H1 (cell line): ENCODE data around the gene ITGB4. TPM values are rescaled to one million over a fixed set of nuclear protein-coding genes. Genes with fewer than 3 reads are reported as not detected.

Experiments used
- CTCF ChIA-PET: fragments of 300-600 bp; sonication (Branson Sonifier 250); formaldehyde crosslinking; loops from one replicate; lab custom pipeline; 2021; ENCODE audit not compliant: partially characterized antibody; lab: Charles Lee
- POLR2A ChIA-PET: fragments of 300-600 bp; sonication (Branson Sonifier 250); formaldehyde crosslinking; loops from one replicate; lab custom pipeline; 2021; ENCODE audit warnings: inconsistent platforms; ENCODE audit not compliant: partially characterized antibody; lab: Charles Lee
- DNase-seq, 2 experiments: peaks; one replicate each; pipeline versions ENCODE4 v3.0.0 to v3.0.0-alpha.2; 2010 to 2022; ENCODE audit warnings: low spot score in 2 of 2, low read depth in 1 of 2, mixed read lengths in 1 of 2
- FAIRE-seq: peaks from 2 replicates; lab custom pipeline; 2011; peaks lifted over from hg19 to GRCh38; lab: Jason Lieb, UNC
- H2AFZ ChIP-seq: 2 replicates; pipeline ENCODE4 v1.8.1; 2012; ENCODE audit warnings: low read length, inconsistent platforms
- H2AK5ac ChIP-seq: 2 replicates; pipeline ENCODE4 v1.6.1; 2013; ENCODE audit warnings: low read depth, low read length
- H2BK120ac ChIP-seq: replicated peaks from 2 replicates; pipeline ENCODE3; 2013; ENCODE audit warnings: low read depth, low read length, inconsistent platforms
- H2BK12ac ChIP-seq: 2 replicates; pipeline ENCODE4 v1.6.1; 2013; ENCODE audit warnings: low read depth, low read length
- H2BK15ac ChIP-seq: 2 replicates; pipeline ENCODE4 v1.6.1; 2013; ENCODE audit warnings: low read length
- H2BK20ac ChIP-seq: 2 replicates; pipeline ENCODE4 v1.6.1; 2013; ENCODE audit warnings: low read length
- H2BK5ac ChIP-seq: 2 replicates; pipeline ENCODE4 v1.6.1; 2013; ENCODE audit warnings: low read depth, low read length
- H3K14ac ChIP-seq: 2 replicates; pipeline ENCODE4 v1.6.1; 2013; ENCODE audit warnings: inconsistent platforms; ENCODE audit not compliant: insufficient read length
- H3K18ac ChIP-seq: 2 replicates; pipeline ENCODE4 v1.6.1; 2013; ENCODE audit warnings: low read length; ENCODE audit errors: extremely low read depth
- H3K23ac ChIP-seq: 2 replicates; pipeline ENCODE4 v1.6.1; 2013; ENCODE audit warnings: inconsistent platforms; ENCODE audit not compliant: insufficient read length
- H3K23me2 ChIP-seq: 2 replicates; pipeline ENCODE4 v1.6.1; 2013; ENCODE audit warnings: low read depth, low read length
- H3K27ac ChIP-seq: 2 replicates; pipeline ENCODE4 v1.6.1; 2011; ENCODE audit warnings: low read depth, low read length, inconsistent platforms
- H3K27me3 ChIP-seq, 4 experiments: replicated peaks in 1 of 4; 1 replicate in 1 of 4; 2 replicates in 3 of 4; pipeline versions ENCODE4 v1.6.1 to v1.8.1; 2011 to 2013; ENCODE audit warnings: low read length in 3 of 4, mild to moderate bottlenecking in 3 of 4, inconsistent platforms in 2 of 4, mixed read lengths in 2 of 4, moderate library complexity in 1 of 4; ENCODE audit not compliant: control insufficient read depth in 3 of 4, insufficient read depth in 3 of 4; ENCODE audit errors: extremely low read depth in 1 of 4
- H3K36me3 ChIP-seq, 4 experiments: 2 replicates each; pipeline versions ENCODE4 v1.6.1 to v1.8.1; 2011 to 2013; ENCODE audit warnings: mild to moderate bottlenecking in 4 of 4, low read length in 3 of 4, moderate library complexity in 2 of 4, control low read depth in 1 of 4, inconsistent platforms in 1 of 4; ENCODE audit not compliant: insufficient read depth in 4 of 4, control insufficient read depth in 2 of 4
- H3K4ac ChIP-seq: replicated peaks from 2 replicates; pipeline ENCODE3; 2013; ENCODE audit warnings: low read length, low read depth, mixed read lengths, inconsistent platforms; ENCODE audit not compliant: insufficient read length
- H3K4me1 ChIP-seq, 4 experiments: replicated peaks in 1 of 4; 1 replicate in 1 of 4; 2 replicates in 3 of 4; pipeline versions ENCODE4 v1.6.1 to v1.8.1; 2011 to 2013; ENCODE audit warnings: low read length in 3 of 4, inconsistent platforms in 2 of 4, mixed read lengths in 1 of 4; ENCODE audit not compliant: insufficient read depth in 4 of 4, control insufficient read depth in 3 of 4
- H3K4me2 ChIP-seq, 2 experiments: 2 replicates each; pipeline versions ENCODE4 v1.6.1 to v1.8.1; 2011 to 2013; ENCODE audit warnings: low read depth in 2 of 2, low read length in 2 of 2, control low read depth in 1 of 2, inconsistent platforms in 1 of 2, mild to moderate bottlenecking in 1 of 2; ENCODE audit not compliant: insufficient read depth in 1 of 2
- H3K4me3 ChIP-seq, 4 experiments: fragments of 200-600, 300-600 bp in 1 of 4; sonication (generic), shearing (Covaris generic), sonication (Bioruptor Twin) in 1 of 4; 2 replicates each; pipeline versions ENCODE4 v1.5.1 to v1.8.1; 2011 to 2016; ENCODE audit warnings: low read length in 4 of 4, low read depth in 3 of 4, control low read depth in 2 of 4, inconsistent platforms in 2 of 4, mild to moderate bottlenecking in 2 of 4, mixed read lengths in 1 of 4, moderate library complexity in 1 of 4; ENCODE audit not compliant: insufficient read depth in 2 of 4; ENCODE audit errors: extremely low read depth in 1 of 4
- H3K56ac ChIP-seq: replicated peaks from 2 replicates; pipeline ENCODE3; 2013; ENCODE audit warnings: low read depth, mild to moderate bottlenecking, mixed read lengths, low read length, inconsistent platforms; ENCODE audit not compliant: insufficient read length
- H3K79me1 ChIP-seq: 2 replicates; pipeline ENCODE4 v1.6.1; 2013; ENCODE audit warnings: low read depth, low read length, control low read depth
- H3K79me2 ChIP-seq, 2 experiments: 2 replicates each; pipeline versions ENCODE4 v1.6.1 to v1.8.1; 2012 to 2013; ENCODE audit warnings: low read length in 2 of 2, mild to moderate bottlenecking in 2 of 2, inconsistent platforms in 1 of 2; ENCODE audit not compliant: insufficient read depth in 2 of 2, control insufficient read depth in 1 of 2
- H3K9ac ChIP-seq, 4 experiments: replicated peaks in 1 of 4; 1 replicate in 1 of 4; 2 replicates in 3 of 4; pipeline versions ENCODE4 v1.6.1 to v1.8.1; 2011 to 2013; ENCODE audit warnings: low read depth in 3 of 4, low read length in 3 of 4, control low read depth in 2 of 4, mild to moderate bottlenecking in 2 of 4, moderate library complexity in 2 of 4, inconsistent platforms in 1 of 4; ENCODE audit errors: extremely low read depth in 1 of 4
- H3K9me3 ChIP-seq, 2 experiments: 2 replicates each; pipeline versions ENCODE4 v1.6.1 to v1.8.1; 2012 to 2013; ENCODE audit warnings: mild to moderate bottlenecking in 2 of 2, moderate library complexity in 2 of 2, control low read depth in 1 of 2, inconsistent platforms in 1 of 2, low read depth in 1 of 2, low read length in 1 of 2, mixed read lengths in 1 of 2; ENCODE audit not compliant: insufficient read depth in 2 of 2
- H4K20me1 ChIP-seq, 2 experiments: replicated peaks in 1 of 2; 2 replicates each; pipeline versions ENCODE3 to v1.8.1; 2011 to 2013; ENCODE audit warnings: inconsistent platforms in 2 of 2, low read length in 2 of 2, mild to moderate bottlenecking in 1 of 2; ENCODE audit not compliant: insufficient read depth in 2 of 2, control insufficient read depth in 1 of 2
- H4K5ac ChIP-seq: 2 replicates; pipeline ENCODE4 v1.6.1; 2013; ENCODE audit warnings: low read length, low read depth, mixed read lengths, inconsistent platforms; ENCODE audit not compliant: insufficient read length
- H4K8ac ChIP-seq: 2 replicates; pipeline ENCODE4 v1.8.0; 2013; ENCODE audit warnings: mild to moderate bottlenecking, moderate library complexity, low read length, inconsistent platforms; ENCODE audit not compliant: insufficient read depth; ENCODE audit errors: extremely low read depth
- H4K91ac ChIP-seq: replicated peaks from 2 replicates; pipeline ENCODE3; 2013; ENCODE audit warnings: low read length, mixed read lengths, inconsistent platforms; ENCODE audit not compliant: insufficient read length
- CREB1 ChIP-seq: IDR thresholded peaks from 2 replicates; pipeline ENCODE4 v1.6.1; 2012; ENCODE audit warnings: inconsistent platforms
- CTBP2 ChIP-seq: IDR thresholded peaks from 2 replicates; pipeline ENCODE4 v1.7.0; 2011; ENCODE audit warnings: borderline replicate concordance, mild to moderate bottlenecking, moderate library complexity, mixed read lengths, low read length; ENCODE audit not compliant: insufficient read depth, insufficient read length
- KDM5A ChIP-seq: fragments of 200-600 bp; IDR thresholded peaks from 2 replicates; pipeline ENCODE4 v1.7.1; 2012; ENCODE audit warnings: mild to moderate bottlenecking, low read length, inconsistent platforms, mixed read lengths
- POLR2A ChIP-seq, 2 experiments: IDR thresholded peaks; 1 replicate in 1 of 2; 2 replicates in 1 of 2; pipeline ENCODE4 v1.6.1; 2011; ENCODE audit warnings: low read depth in 2 of 2, low read length in 2 of 2, mild to moderate bottlenecking in 2 of 2; ENCODE audit errors: control extremely low read depth in 1 of 2
- RAD21 ChIP-seq, 2 experiments: IDR thresholded peaks in 1 of 2; conservative IDR thresholded peaks in 1 of 2; 2 replicates each; pipeline ENCODE4 v1.6.1; 2011; ENCODE audit warnings: low read depth in 2 of 2, low read length in 2 of 2, improper control_type of control experiment in 1 of 2, inconsistent platforms in 1 of 2, mild to moderate bottlenecking in 1 of 2, moderate library complexity in 1 of 2
- RBBP5 ChIP-seq: IDR thresholded peaks from 2 replicates; pipeline ENCODE4 v1.7.1; 2012; ENCODE audit warnings: low read depth, mild to moderate bottlenecking, inconsistent platforms, low read length, moderate library complexity, borderline replicate concordance
- SIX5 ChIP-seq: IDR thresholded peaks from 2 replicates; pipeline ENCODE4 v1.6.1; 2011; ENCODE audit warnings: mild to moderate bottlenecking, low read depth, low read length
- WGBS, 2 experiments: shearing (Covaris generic) in 1 of 2; methylation state at CpG; one replicate each; pipeline versions ENCODE4 v1.1.6 to v1.1.7; 2013 to 2015; ENCODE audit warnings: low lambda C conversion rate in 2 of 2, mixed read lengths in 2 of 2, inconsistent platforms in 1 of 2, low coverage in 1 of 2, missing lambda C conversion rate in 1 of 2; ENCODE audit not compliant: insufficient replicate concordance in 2 of 2, insufficient coverage in 1 of 2, insufficient read length in 1 of 2; ENCODE audit errors: extremely low coverage in 1 of 2, missing lambda C conversion rate in 1 of 2; 5-methylcytosine and 5-hydroxymethylcytosine counted together
- polyA plus RNA-seq, 7 experiments: library from polyadenylated mRNA; depleted of rRNA in 3 of 7; stranded (reverse) in 5 of 7; unstranded in 2 of 7; fragments of >200 nt in 5 of 7; fragments of 200-250 nt in 2 of 7; gene quantifications; 1 replicate in 5 of 7; 2 replicates in 1 of 7; 4 replicates in 1 of 7; pipeline versions ENCODE4 v1.2.1 to v1.2.3, GENCODE V29; 2011 to 2013; ENCODE audit warnings: missing spikeins in 2 of 7, mixed read lengths in 2 of 7
- total RNA-seq: library from RNA; stranded (reverse); fragmentation: NEBNext Ultra II Directional; extraction: Animal tissue kit (Norgen Biotek cat#: 25700); gene quantifications from 2 replicates; pipeline ENCODE4 v1.2.1, GENCODE V29; 2021

The ITGB4 gene
- total and polyA plus RNA-seq, 2 of the 8 experiments (the other 6 are each of a cell fraction or from before 2014, with no cell fraction given): 5.2 to 5.6 TPM

- Histone ChIP-seq H3K27me3 (no peaks in the 10 kb centered on the region), H4K91ac (no peak overlapping the region), H2BK15ac (no peak overlapping the region), H3K56ac (no peak overlapping the region), H3K14ac (no peak overlapping the region), H4K5ac (no peak overlapping the region), H2BK20ac (no peak overlapping the region), H4K8ac (no peak overlapping the region), H3K4ac (no peak overlapping the region), H3K18ac (no peak overlapping the region), H3K4me2 (no peak overlapping the region), H3K79me2 (peaks cover 2 to 47% of the 10 kb centered on the region in 2 experiments; a peak in 2 of 4 replicates), H2AK5ac (no peak overlapping the region), H3K23ac (no peak overlapping the region), H3K36me3 (peaks cover 14 to 38% (median 26%) of the 10 kb centered on the region in 4 experiments; a peak in 7 of 8 replicates), H3K9me3 (no peaks in the 10 kb centered on the region), H3K27ac (no peak overlapping the region), H3K4me3 (no peak overlapping the region), H3K79me1 (peaks cover 2% of the 10 kb centered on the region), H2BK12ac (no peak overlapping the region), H2BK5ac (no peak overlapping the region), H3K4me1 (no peaks in the 10 kb centered on the region), H4K20me1 (peaks cover 4 to 6% of the 10 kb centered on the region in 2 experiments), H3K9ac (no peak overlapping the region), H2BK120ac (no peak overlapping the region), H3K23me2 (no peaks in the 10 kb centered on the region), H2AFZ (no peak overlapping the region)
- ChIA-PET POLR2A (interaction anchor here (0.9 to 3.4 kb wide), 6 partner anchors 8 to 76 kb away, joined by 3 to 26 read pairs (median 4); no protein-coding TSS in a partner anchor), CTCF (interaction anchor here (0.7 to 7.4 kb wide), 20 partner anchors 8 to 121 kb away, joined by 3 to 115 read pairs (median 8); partner anchors contain the start of genes ITGB4 and SMIM5)
- no peak for FAIRE-seq
- no peak for DNase-seq
- TF ChIP-seq KDM5A (no peak), RAD21 (IDR thresholded peaks at IDR 0.05 in 1 of 2, conservative IDR thresholded peaks at IDR 0.05 in 1 of 2; ENCODE audit: low read depth in 2 of 2, low read length in 2 of 2) (no peak), SIX5 (no peak), POLR2A (IDR thresholded peaks at IDR 0.05; ENCODE audit: control extremely low read depth in 1 of 2, low read depth in 2 of 2, low read length in 2 of 2) (peak in 1 of 2 experiments; percentile 31; a peak in 1 of 3 replicates), CTBP2 (no peak), RBBP5 (no peak), CREB1 (no peak)
- 92% methylated on average over 4 of the region's 4 CpGs; no CpG with 5 or more reads in 1 of the 2 experiments for WGBS, 2 experiments
These were observed 47.8 kb upstream of the ITGB4 start for GRCh38 chr17:75673487-75673886.
